ENCODE data around the gene XYLT1.

Gene XYLT1

DNA sequence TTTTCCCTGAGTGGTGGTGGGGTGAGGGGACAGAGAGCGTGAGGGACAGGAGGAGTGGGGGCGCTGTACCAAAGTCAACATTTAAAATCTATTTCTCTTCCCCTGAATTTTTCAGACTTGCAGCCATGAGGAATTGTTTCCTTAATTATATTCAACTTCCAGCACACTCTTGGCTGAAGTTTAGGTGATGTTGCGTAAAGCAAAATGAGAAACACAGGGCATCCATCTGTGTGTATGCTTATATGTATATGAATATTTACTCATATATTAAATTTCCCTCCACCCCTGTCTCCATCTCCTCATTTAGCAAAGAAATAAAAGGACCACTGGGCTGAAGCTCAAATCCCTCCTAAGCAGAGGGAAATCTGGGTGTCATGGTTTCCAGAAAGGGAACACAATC, 218.1 kb downstream of the XYLT1 start:
- DNase-seq (ENCODE audit: low read depth), result no peak
- no peak overlapping the region for H3K4me3 ChIP-seq (ENCODE audit: low read depth, low read length)
- TF ChIP-seq, protein P1, sequence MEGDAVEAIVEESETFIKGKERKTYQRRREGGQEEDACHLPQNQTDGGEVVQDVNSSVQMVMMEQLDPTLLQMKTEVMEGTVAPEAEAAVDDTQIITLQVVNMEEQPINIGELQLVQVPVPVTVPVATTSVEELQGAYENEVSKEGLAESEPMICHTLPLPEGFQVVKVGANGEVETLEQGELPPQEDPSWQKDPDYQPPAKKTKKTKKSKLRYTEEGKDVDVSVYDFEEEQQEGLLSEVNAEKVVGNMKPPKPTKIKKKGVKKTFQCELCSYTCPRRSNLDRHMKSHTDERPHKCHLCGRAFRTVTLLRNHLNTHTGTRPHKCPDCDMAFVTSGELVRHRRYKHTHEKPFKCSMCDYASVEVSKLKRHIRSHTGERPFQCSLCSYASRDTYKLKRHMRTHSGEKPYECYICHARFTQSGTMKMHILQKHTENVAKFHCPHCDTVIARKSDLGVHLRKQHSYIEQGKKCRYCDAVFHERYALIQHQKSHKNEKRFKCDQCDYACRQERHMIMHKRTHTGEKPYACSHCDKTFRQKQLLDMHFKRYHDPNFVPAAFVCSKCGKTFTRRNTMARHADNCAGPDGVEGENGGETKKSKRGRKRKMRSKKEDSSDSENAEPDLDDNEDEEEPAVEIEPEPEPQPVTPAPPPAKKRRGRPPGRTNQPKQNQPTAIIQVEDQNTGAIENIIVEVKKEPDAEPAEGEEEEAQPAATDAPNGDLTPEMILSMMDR (conservative IDR thresholded peaks at IDR 0.05; ENCODE audit: low read depth, low read length), result no peak

- TF ChIP-seq, protein P1 (conservative IDR thresholded peaks at IDR 0.05; ENCODE audit: low read depth, low read length), result no peak
- no peak for DNase-seq (ENCODE audit: low read depth)
- H3K4me3 ChIP-seq (ENCODE audit: low read depth, low read length), result no peak overlapping the region
Measured at GRCh38 chr16:17252064-17252463, 218.7 kb downstream of the XYLT1 start.

- TF ChIP-seq, protein P1 (conservative IDR thresholded peaks at IDR 0.05; ENCODE audit: low read depth, low read length), result no peak
- no peak overlapping the region for H3K4me3 ChIP-seq (ENCODE audit: low read depth, low read length)
- DNase-seq (ENCODE audit: low read depth), result no peak
Measured at GRCh38 chr16:17251496-17251895, 219.3 kb downstream of the XYLT1 start.

GRCh38 chr16:17246974-17247732, 223.6 kb downstream of the XYLT1 start:
- TF ChIP-seq, protein P1 (conservative IDR thresholded peaks at IDR 0.05; ENCODE audit: low read depth, low read length), result no peak
- DNase-seq (ENCODE audit: low read depth), result no peak
- H3K4me3 ChIP-seq (ENCODE audit: low read depth, low read length), result no peak overlapping the region

DNA sequence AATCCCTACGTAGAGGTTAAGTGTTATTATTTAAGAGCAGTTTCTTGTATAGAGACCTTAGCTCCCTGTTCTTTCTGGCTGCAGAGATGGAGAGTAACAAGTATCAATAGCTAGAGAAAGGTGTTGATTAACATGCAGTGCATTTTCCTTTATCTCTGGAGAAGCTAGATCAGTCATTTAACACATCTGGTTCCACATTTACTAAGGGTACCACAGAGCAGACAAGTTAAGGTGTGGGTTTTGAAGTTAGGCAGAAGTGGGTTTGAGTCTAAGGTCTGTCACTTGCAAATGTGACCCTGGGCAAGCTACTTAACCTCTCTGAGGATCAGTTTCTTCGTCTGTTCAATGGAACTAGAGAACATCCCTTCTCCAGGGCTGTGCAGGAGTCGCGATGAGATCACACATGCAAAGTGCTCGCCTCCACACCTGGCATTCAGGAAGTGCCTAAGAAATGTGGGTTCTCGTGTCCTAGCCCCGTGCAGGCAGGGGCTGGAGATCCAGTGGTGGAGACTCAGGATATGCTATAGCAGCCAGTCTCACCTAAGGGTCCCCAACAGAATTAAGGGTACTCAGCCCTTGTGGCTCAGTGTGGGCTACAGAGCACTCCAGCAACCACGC, 224.4 kb downstream of the XYLT1 start:
- TF ChIP-seq, protein P1 (conservative IDR thresholded peaks at IDR 0.05; ENCODE audit: low read depth, low read length), result no peak
- no peak for DNase-seq (ENCODE audit: low read depth)
- no peak overlapping the region for H3K4me3 ChIP-seq (ENCODE audit: low read depth, low read length)

DNA sequence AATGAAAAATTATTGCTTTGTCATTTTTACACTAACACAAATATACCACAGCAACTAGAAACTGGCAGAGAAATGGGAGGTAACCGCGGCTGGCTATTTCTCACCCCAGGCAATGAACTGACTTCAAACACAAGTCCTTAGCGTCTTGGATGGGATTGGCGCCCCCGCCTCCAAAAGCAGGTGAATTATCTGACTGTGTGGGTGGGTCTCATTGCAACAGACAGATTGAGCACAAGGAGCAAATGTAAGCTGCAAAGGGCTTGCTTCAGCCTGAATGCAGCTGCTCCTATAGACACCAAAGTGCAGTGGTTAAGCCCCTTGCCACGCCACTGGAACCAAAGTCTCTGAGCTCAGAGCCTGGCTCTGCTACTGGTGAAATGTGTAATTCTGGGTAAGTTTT, 225.0 kb downstream of the XYLT1 start:
- H3K4me3 ChIP-seq (ENCODE audit: low read depth, low read length), result no peak overlapping the region
- no peak for DNase-seq (ENCODE audit: low read depth)
- TF ChIP-seq, protein P1 (conservative IDR thresholded peaks at IDR 0.05; ENCODE audit: low read depth, low read length), result no peak
